Stimulated activated CD8-positive, alpha-beta memory T cell treated with anti-CD3 and anti-CD28 coated beads, Interleukin-4, amount 100 ng/mL, for 1 hour (primary cell): ENCODE measurements around the gene C11orf71.

ENCODE experiments used
- DNase-seq, 2 donors: peaks; one replicate each; pipeline ENCODE4 v3.0.0-alpha.2; 2020; ENCODE audit warnings: low read depth in 2 of 2, low spot score in 1 of 2

C11orf71 gene

GRCh38 chr11:114359342-114359741 lies 41.0 kb downstream of the C11orf71 start:
- no peak for DNase-seq

- no peak for DNase-seq
Observed at GRCh38 chr11:114358716-114359115, 41.6 kb downstream of the C11orf71 start.

- no peak for DNase-seq
Observed at GRCh38 chr11:114354076-114354475, 46.2 kb downstream of the C11orf71 start.

- DNase-seq = no peak
Observed at GRCh38 chr11:114353443-114353842, 46.9 kb downstream of the C11orf71 start.

GRCh38 chr11:114350022-114350421 lies 50.3 kb downstream of the C11orf71 start:
- no peak for DNase-seq
